Nephron progenitor cell (in vitro differentiated cells): ENCODE data around the gene ATG7.
"Not testable (repeated sequence)": the region's sequence is repeated elsewhere in the genome, so short reads cannot be mapped to it uniquely, and the experiment has no call there.

Source experiments
- DNase-seq: peaks from one replicate; pipeline ENCODE4 v3.0.0; 2021
- H3K27ac Mint-ChIP-seq: 2 replicates; pipeline ENCODE4 v1.8.0; 2021; ENCODE audit warnings: mild to moderate bottlenecking, moderate library complexity, mixed read lengths
- H3K27me3 Mint-ChIP-seq: 2 replicates; pipeline ENCODE4 v1.8.0; 2021; ENCODE audit warnings: mild to moderate bottlenecking, low read depth, mixed read lengths; ENCODE audit not compliant: poor library complexity
- H3K36me3 Mint-ChIP-seq: 2 replicates; pipeline ENCODE4 v1.8.0; 2021; ENCODE audit warnings: low read depth, mixed read lengths
- H3K4me1 Mint-ChIP-seq: 2 replicates; pipeline ENCODE4 v1.8.0; 2021; ENCODE audit warnings: mixed read lengths
- H3K4me3 Mint-ChIP-seq: 2 replicates; pipeline ENCODE4 v1.8.0; 2021; ENCODE audit warnings: mild to moderate bottlenecking, moderate library complexity, mixed read lengths
- H3K9me3 Mint-ChIP-seq: 2 replicates; pipeline ENCODE4 v1.8.0; 2021; ENCODE audit warnings: mild to moderate bottlenecking, moderate library complexity, mixed read lengths
- CTCF ChIP-seq: fragments of 200-600 bp; sonication (generic); IDR thresholded peaks from 2 replicates; pipeline ENCODE4 v1.5.0; 2021; ENCODE audit warnings: antibody characterized with exemption

The ATG7 gene

GRCh38 chr3:11481556-11481955 lies 209.4 kb downstream of the ATG7 start:
- Mint-ChIP-seq H3K9me3 (peaks cover 17% of the 10 kb centered on the region), H3K27me3 (peaks cover 4% of the 10 kb centered on the region), H3K4me1 (peaks cover 23% of the 10 kb centered on the region), H3K27ac (no peak overlapping the region), H3K36me3 (peaks cover 4% of the 10 kb centered on the region), H3K4me3 (no peak overlapping the region)
- TF ChIP-seq CTCF = no peak
- DNase-seq = no peak

GRCh38 chr3:11482021-11482420 lies 209.8 kb downstream of the ATG7 start:
- Mint-ChIP-seq H3K27me3 (peaks cover 4% of the 10 kb centered on the region), H3K27ac (no peak overlapping the region), H3K9me3 (peaks cover 21% of the 10 kb centered on the region), H3K4me3 (no peak overlapping the region), H3K36me3 (peaks cover 4% of the 10 kb centered on the region), H3K4me1 (peaks cover 19% of the 10 kb centered on the region)
- DNase-seq = no peak
- TF ChIP-seq CTCF = no peak

- H3K9me3 Mint-ChIP-seq = peaks cover 61% of the 10 kb centered on the region
- DNase-seq = not testable (repeated sequence)
Measured at GRCh38 chr3:11488356-11488755, 216.2 kb downstream of the ATG7 start.

GRCh38 chr3:11494131-11494916 lies 222.1 kb downstream of the ATG7 start:
- Mint-ChIP-seq H3K9me3 (peaks cover 46% of the 10 kb centered on the region), H3K4me3 (no peak overlapping the region), H3K4me1 (peaks cover 45% of the 10 kb centered on the region), H3K27me3 (peaks cover 3% of the 10 kb centered on the region), H3K27ac (no peak overlapping the region), H3K36me3 (peaks cover 30% of the 10 kb centered on the region)
- DNase-seq = no peak
- TF ChIP-seq CTCF = no peak

More at GRCh38 chr3:11488356-11488755, 216.2 kb downstream of the ATG7 start:
- not testable (repeated sequence) for H3K4me3 Mint-ChIP-seq, H3K27me3 Mint-ChIP-seq, H3K27ac Mint-ChIP-seq, H3K4me1 Mint-ChIP-seq
- H3K36me3 Mint-ChIP-seq = peaks cover 29% of the 10 kb centered on the region

- no peak overlapping the region for H3K4me3 Mint-ChIP-seq
- DNase-seq = no peak
- TF ChIP-seq CTCF = no peak
Measured at GRCh38 chr3:11495948-11496557, 223.9 kb downstream of the ATG7 start.

GRCh38 chr3:11498177-11498576 lies 226.0 kb downstream of the ATG7 start:
- H3K36me3 Mint-ChIP-seq = peaks cover 11% of the 10 kb centered on the region
- H3K27me3 Mint-ChIP-seq = peaks cover 3% of the 10 kb centered on the region
- peak overlapping the region; percentile 0 for H3K27ac Mint-ChIP-seq
- H3K4me3 Mint-ChIP-seq = no peak overlapping the region
- no peak for TF ChIP-seq CTCF
- DNase-seq = no peak
- H3K4me1 Mint-ChIP-seq = peaks cover 42% of the 10 kb centered on the region
- H3K9me3 Mint-ChIP-seq = peaks cover 17% of the 10 kb centered on the region

More at GRCh38 chr3:11495948-11496557, 223.9 kb downstream of the ATG7 start:
- Mint-ChIP-seq H3K36me3 (peaks cover 22% of the 10 kb centered on the region), H3K27ac (peak overlapping the region; percentile 96), H3K4me1 (peaks cover 45% of the 10 kb centered on the region), H3K27me3 (peaks cover 3% of the 10 kb centered on the region), H3K9me3 (peaks cover 36% of the 10 kb centered on the region)
